Smooth muscle cell (in vitro differentiated cells): ENCODE results near the gene TXNRD2. TPM values are rescaled to one million over a fixed set of nuclear protein-coding genes. Genes with fewer than 3 reads are reported as not detected.

ENCODE experiments used
- DNase-seq: peaks from one replicate; lab custom pipeline; 2025; ENCODE audit not compliant: unreplicated experiment; lab: John Stamatoyannopoulos, UW
- H2AFZ ChIP-seq: fragments of 200-600 bp; sonication (generic); 2 replicates; pipeline ENCODE4 v1.6.0; 2016; ENCODE audit warnings: antibody characterized with exemption, low read depth, mild to moderate bottlenecking
- H3F3A ChIP-seq: fragments of 200-600 bp; sonication (generic); 2 replicates; pipeline ENCODE4 v1.6.0; 2017; ENCODE audit warnings: antibody characterized with exemption, low read depth
- H3K27ac ChIP-seq: fragments of 200-600 bp; sonication (generic); 2 replicates; pipeline ENCODE4 v1.5.1; 2016; ENCODE audit warnings: low read depth, mild to moderate bottlenecking
- H3K27me3 ChIP-seq: fragments of 200-600 bp; sonication (generic); 2 replicates; pipeline ENCODE4 v1.6.1; 2016; ENCODE audit warnings: low read depth, mild to moderate bottlenecking
- H3K36me3 ChIP-seq: fragments of 200-600 bp; sonication (generic); 2 replicates; pipeline ENCODE4 v1.5.1; 2016; ENCODE audit warnings: low read depth
- H3K4me1 ChIP-seq: fragments of 200-600 bp; sonication (generic); 2 replicates; pipeline ENCODE4 v1.5.1; 2016; ENCODE audit warnings: low read depth
- H3K4me2 ChIP-seq: fragments of 200-600 bp; sonication (generic); 2 replicates; pipeline ENCODE4 v1.6.0; 2016; ENCODE audit warnings: mild to moderate bottlenecking
- H3K4me3 ChIP-seq: fragments of 200-600 bp; sonication (generic); 2 replicates; pipeline ENCODE4 v1.5.1; 2016; ENCODE audit warnings: mild to moderate bottlenecking
- H3K79me2 ChIP-seq: fragments of 200-600 bp; sonication (generic); 2 replicates; pipeline ENCODE4 v1.6.0; 2016; ENCODE audit warnings: low read depth, mild to moderate bottlenecking
- H3K9ac ChIP-seq: fragments of 200-600 bp; sonication (generic); 2 replicates; pipeline ENCODE4 v1.6.0; 2016; ENCODE audit warnings: low read depth
- H3K9me3 ChIP-seq: fragments of 200-600 bp; sonication (generic); replicated peaks from 2 replicates; pipeline ENCODE4 v1.5.1; 2016; ENCODE audit warnings: low read depth
- H4K20me1 ChIP-seq: fragments of 200-600 bp; sonication (generic); 2 replicates; pipeline ENCODE4 v1.6.0; 2016; ENCODE audit warnings: low read depth
- WGBS: methylation state at CpG from one replicate; pipeline ENCODE4 v1.1.7; 2016; ENCODE audit warnings: low lambda C conversion rate; 5-methylcytosine and 5-hydroxymethylcytosine counted together
- polyA plus RNA-seq: library from polyadenylated mRNA; unstranded; fragments of >200 nt; fragmentation: Nextera tagmentation; extraction: Ambion mirVana; gene quantifications from 2 replicates; pipeline ENCODE4 v1.2.1, GENCODE V29; 2016
- total RNA-seq: library from RNA; depleted of rRNA; stranded (reverse); fragments of >200 nt; gene quantifications from 2 replicates; pipeline ENCODE4 v1.2.3, GENCODE V29; 2014
- TF ChIP-seq, protein P1 (sequence below): fragments of 200-600 bp; sonication (generic); IDR thresholded peaks from 2 replicates; pipeline ENCODE4 v1.5.1; 2017; ENCODE audit warnings: borderline replicate concordance, mild to moderate bottlenecking, antibody characterized with exemption; ENCODE audit not compliant: insufficient read depth, poor library complexity, severe bottlenecking

Gene TXNRD2
- total and polyA plus RNA-seq, 2 experiments from 2014 or later: 3.2 TPM; not detected in 1

DNA sequence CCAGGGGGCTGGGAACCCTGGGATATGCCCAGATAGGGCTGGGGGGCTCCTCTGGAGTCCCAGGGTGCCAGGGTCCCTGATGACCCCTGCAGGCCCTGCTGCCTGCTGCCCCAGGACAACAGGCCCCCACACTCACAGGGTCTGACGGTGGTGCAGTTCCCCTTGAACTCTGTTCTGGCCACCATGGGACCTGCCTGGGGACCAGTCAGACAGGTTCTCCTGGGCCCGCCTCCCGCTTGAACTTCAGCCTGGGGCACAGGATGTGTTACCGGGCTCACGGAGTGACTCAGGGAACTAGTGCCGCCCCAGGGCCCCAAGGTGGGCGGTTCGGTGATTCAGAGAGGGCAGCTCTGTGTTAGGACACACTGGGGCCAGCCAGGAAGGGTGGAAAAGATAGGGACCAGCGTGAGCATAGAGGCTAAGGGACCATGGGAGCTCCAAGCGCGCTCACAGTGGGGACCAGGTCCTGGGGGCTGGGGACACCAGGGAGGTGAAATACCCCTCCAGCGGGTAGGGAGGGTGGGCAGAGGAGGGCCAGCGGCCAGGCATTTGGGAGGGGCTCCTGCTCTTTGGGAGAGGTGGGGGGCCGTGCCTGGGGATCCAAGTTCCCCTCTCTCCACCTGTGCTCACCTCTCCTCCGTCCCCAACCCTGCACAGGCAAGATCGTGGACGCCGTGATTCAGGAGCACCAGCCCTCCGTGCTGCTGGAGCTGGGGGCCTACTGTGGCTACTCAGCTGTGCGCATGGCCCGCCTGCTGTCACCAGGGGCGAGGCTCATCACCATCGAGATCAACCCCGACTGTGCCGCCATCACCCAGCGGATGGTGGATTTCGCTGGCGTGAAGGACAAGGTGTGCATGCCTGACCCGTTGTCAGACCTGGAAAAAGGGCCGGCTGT is 21.5 kb upstream of the TXNRD2 start:
- H3K27me3 ChIP-seq: no peaks in the 10 kb centered on the region
- no peaks in the 10 kb centered on the region for H3K36me3 ChIP-seq
- H3K4me1 ChIP-seq: peaks cover 19% of the 10 kb centered on the region
- peak overlapping the region; percentile 67 for H3K4me2 ChIP-seq
- DNase-seq: peak; percentile 11
- WGBS: 54% methylated on average over 26 of the region's 30 CpGs
- no peaks in the 10 kb centered on the region for H3K79me2 ChIP-seq
- H2AFZ ChIP-seq: no peak overlapping the region
- H3K27ac ChIP-seq: peak overlapping the region; percentile 53
- H3K4me3 ChIP-seq: peak overlapping the region; percentile 9
- no peaks in the 10 kb centered on the region for H3F3A ChIP-seq
- TF ChIP-seq, protein P1, sequence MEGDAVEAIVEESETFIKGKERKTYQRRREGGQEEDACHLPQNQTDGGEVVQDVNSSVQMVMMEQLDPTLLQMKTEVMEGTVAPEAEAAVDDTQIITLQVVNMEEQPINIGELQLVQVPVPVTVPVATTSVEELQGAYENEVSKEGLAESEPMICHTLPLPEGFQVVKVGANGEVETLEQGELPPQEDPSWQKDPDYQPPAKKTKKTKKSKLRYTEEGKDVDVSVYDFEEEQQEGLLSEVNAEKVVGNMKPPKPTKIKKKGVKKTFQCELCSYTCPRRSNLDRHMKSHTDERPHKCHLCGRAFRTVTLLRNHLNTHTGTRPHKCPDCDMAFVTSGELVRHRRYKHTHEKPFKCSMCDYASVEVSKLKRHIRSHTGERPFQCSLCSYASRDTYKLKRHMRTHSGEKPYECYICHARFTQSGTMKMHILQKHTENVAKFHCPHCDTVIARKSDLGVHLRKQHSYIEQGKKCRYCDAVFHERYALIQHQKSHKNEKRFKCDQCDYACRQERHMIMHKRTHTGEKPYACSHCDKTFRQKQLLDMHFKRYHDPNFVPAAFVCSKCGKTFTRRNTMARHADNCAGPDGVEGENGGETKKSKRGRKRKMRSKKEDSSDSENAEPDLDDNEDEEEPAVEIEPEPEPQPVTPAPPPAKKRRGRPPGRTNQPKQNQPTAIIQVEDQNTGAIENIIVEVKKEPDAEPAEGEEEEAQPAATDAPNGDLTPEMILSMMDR: no peak
- no peaks in the 10 kb centered on the region for H4K20me1 ChIP-seq
- peak overlapping the region; percentile 22 for H3K9ac ChIP-seq
- H3K9me3 ChIP-seq: no peaks in the 10 kb centered on the region

DNA sequence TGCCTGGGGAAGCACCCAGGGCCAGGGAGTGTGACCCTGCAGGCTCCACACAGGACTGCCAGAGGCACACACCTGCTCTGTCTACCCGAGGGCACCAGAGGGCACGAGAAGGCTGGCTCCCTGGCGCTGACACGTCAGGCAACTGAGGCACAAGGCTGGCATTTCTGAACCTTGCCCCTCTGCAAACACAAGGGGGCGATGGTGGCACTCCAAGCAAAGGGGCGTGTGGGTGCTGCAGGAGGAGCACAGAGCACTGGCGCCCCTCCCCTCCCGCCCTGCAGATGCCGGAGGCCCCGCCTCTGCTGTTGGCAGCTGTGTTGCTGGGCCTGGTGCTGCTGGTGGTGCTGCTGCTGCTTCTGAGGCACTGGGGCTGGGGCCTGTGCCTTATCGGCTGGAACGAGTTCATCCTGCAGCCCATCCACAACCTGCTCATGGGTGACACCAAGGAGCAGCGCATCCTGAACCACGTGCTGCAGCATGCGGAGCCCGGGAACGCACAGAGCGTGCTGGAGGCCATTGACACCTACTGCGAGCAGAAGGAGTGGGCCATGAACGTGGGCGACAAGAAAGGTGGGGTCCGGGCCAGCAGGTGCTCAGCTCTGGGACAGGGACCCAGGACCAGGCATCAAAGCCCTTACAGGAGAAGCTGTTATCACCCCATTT is 20.8 kb upstream of the TXNRD2 start:
- no peak overlapping the region for H2AFZ ChIP-seq
- peak overlapping the region; percentile 67 for H3K4me2 ChIP-seq
- H4K20me1 ChIP-seq: no peaks in the 10 kb centered on the region
- 31% methylated on average over 22 of the region's 22 CpGs for WGBS
- H3K4me3 ChIP-seq: no peak overlapping the region
- no peaks in the 10 kb centered on the region for H3K79me2 ChIP-seq
- no peaks in the 10 kb centered on the region for H3K27me3 ChIP-seq
- H3K9ac ChIP-seq: no peak overlapping the region
- H3K36me3 ChIP-seq: no peaks in the 10 kb centered on the region
- H3K4me1 ChIP-seq: peaks cover 19% of the 10 kb centered on the region
- H3K27ac ChIP-seq: no peak overlapping the region
- no peaks in the 10 kb centered on the region for H3K9me3 ChIP-seq
- TF ChIP-seq, protein P1: peak; percentile 43
- DNase-seq: peak; percentile 26
- no peaks in the 10 kb centered on the region for H3F3A ChIP-seq

DNA sequence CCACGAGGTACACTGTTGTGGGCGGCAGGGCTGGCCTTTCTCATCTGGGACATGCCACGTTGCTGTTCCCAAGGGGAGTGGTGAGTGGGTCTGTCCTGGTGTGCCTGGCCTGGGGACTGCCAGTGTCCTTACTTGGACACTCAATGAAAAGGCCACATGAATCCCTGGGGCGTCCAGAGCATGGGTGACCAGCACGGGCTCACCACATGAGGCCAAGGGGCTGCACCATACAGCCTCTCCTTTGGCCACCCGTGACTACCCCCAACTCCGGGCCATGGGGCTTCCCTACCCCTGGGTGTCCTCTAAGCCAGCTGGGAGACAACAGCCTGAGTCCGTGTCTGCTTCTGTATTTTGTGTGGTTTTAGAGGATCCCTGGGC is 20.2 kb upstream of the TXNRD2 start:
- Histone ChIP-seq H3K4me1 (peaks cover 19% of the 10 kb centered on the region), H3K79me2 (no peaks in the 10 kb centered on the region), H4K20me1 (no peaks in the 10 kb centered on the region), H3K27ac (no peak overlapping the region), H3F3A (no peaks in the 10 kb centered on the region), H3K27me3 (no peaks in the 10 kb centered on the region), H3K9ac (no peak overlapping the region), H3K36me3 (no peaks in the 10 kb centered on the region), H3K4me2 (no peak overlapping the region), H3K9me3 (no peaks in the 10 kb centered on the region), H3K4me3 (no peak overlapping the region), H2AFZ (no peak overlapping the region)
- 91% methylated on average over 8 of the region's 8 CpGs for WGBS
- TF ChIP-seq, protein P1: no peak
- no peak for DNase-seq
